Measurements from ENCODE around the gene COL24A1.

Gene COL24A1

DNA sequence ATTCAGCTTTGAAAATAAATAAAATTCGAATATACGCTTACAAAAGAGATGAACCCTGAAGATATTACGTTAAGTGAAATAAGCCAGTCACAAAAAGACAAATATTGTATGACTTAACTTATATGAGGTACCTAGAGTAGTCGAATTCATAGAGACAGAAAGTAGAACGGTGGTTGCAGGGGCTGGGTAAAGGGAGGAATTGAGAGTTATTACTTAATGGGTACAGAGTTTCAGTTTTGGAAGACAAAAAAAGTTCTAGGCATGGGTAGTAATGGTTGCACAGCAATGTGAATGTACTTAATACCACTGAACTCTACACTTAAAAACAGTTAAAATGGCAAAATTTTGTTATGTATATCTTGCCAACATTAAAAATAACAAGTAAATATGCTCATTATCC, 399.7 kb downstream of the COL24A1 start:
- no peak overlapping the region for H3K4me2 ChIP-seq (ENCODE audit: low read length)
- H3K27ac ChIP-seq: no peak overlapping the region
- no peaks in the 10 kb centered on the region for H3K4me1 ChIP-seq
- H3K27me3 ChIP-seq (ENCODE audit: control insufficient read depth, insufficient read depth, low read length): no peaks in the 10 kb centered on the region
- TF ChIP-seq, protein P1, sequence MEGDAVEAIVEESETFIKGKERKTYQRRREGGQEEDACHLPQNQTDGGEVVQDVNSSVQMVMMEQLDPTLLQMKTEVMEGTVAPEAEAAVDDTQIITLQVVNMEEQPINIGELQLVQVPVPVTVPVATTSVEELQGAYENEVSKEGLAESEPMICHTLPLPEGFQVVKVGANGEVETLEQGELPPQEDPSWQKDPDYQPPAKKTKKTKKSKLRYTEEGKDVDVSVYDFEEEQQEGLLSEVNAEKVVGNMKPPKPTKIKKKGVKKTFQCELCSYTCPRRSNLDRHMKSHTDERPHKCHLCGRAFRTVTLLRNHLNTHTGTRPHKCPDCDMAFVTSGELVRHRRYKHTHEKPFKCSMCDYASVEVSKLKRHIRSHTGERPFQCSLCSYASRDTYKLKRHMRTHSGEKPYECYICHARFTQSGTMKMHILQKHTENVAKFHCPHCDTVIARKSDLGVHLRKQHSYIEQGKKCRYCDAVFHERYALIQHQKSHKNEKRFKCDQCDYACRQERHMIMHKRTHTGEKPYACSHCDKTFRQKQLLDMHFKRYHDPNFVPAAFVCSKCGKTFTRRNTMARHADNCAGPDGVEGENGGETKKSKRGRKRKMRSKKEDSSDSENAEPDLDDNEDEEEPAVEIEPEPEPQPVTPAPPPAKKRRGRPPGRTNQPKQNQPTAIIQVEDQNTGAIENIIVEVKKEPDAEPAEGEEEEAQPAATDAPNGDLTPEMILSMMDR (IDR thresholded peaks at IDR 0.05): no peak
- H3K9me3 ChIP-seq (ENCODE audit: control insufficient read depth, low read length): no peaks in the 10 kb centered on the region
- H3K36me3 ChIP-seq (ENCODE audit: control insufficient read depth, insufficient read depth, low read length): no peaks in the 10 kb centered on the region
- H3K9ac ChIP-seq: no peak overlapping the region
- no peaks in the 10 kb centered on the region for H3K79me2 ChIP-seq
- no peak overlapping the region for H3K4me3 ChIP-seq (ENCODE audit: low read depth, low read length)
- no peak overlapping the region for H2AFZ ChIP-seq

DNA sequence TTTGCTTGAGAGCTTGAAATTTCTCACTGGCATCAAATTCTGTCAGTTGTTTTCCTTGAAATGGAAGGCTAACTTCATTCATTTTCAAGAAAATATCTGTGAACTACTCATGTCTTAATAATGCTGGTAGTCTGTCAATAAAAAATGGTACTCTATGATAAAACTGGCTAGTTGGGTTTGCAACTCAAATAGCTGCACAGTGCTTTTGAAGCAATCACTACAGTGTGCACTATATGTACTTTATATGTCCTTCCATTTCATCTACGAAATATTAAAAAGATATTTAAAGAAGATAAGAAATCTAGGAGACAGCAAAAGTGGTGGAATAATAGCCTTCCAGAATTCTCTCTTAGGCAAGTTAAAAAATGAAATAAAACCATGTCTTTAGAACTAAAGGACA, 408.5 kb downstream of the COL24A1 start:
- H3K9ac ChIP-seq: no peak overlapping the region
- H3K4me2 ChIP-seq (ENCODE audit: low read length): no peak overlapping the region
- H3K79me2 ChIP-seq: no peaks in the 10 kb centered on the region
- no peak overlapping the region for H3K4me3 ChIP-seq (ENCODE audit: low read depth, low read length)
- H3K36me3 ChIP-seq (ENCODE audit: control insufficient read depth, insufficient read depth, low read length): no peaks in the 10 kb centered on the region
- H2AFZ ChIP-seq: no peak overlapping the region
- TF ChIP-seq, protein P1 (IDR thresholded peaks at IDR 0.05): no peak
- H3K9me3 ChIP-seq (ENCODE audit: control insufficient read depth, low read length): no peaks in the 10 kb centered on the region
- H3K27me3 ChIP-seq (ENCODE audit: control insufficient read depth, insufficient read depth, low read length): no peaks in the 10 kb centered on the region
- no peaks in the 10 kb centered on the region for H3K4me1 ChIP-seq
- H3K27ac ChIP-seq: no peak overlapping the region

DNA sequence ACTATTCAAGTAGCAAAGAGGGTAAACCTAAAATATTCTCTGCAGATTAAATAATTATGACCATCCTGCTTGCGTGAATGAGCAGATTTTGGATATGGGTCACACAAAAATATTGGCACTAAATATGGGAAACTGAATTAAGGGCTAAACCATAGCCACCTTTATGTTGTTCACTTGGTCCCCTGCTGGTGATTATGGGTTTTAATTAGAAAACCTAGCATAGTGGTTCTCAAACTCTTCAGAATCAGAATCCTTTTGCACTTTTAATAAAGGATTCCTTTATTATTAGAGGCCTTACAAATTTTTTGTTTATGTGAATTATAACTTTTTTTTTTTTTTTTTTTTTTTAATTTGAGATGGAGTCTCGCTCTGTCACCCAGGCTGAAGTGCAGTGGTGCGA, 409.8 kb downstream of the COL24A1 start:
- no peak overlapping the region for H3K4me3 ChIP-seq (ENCODE audit: low read depth, low read length)
- H3K27me3 ChIP-seq (ENCODE audit: control insufficient read depth, insufficient read depth, low read length): no peaks in the 10 kb centered on the region
- TF ChIP-seq, protein P1 (IDR thresholded peaks at IDR 0.05): no peak
- H2AFZ ChIP-seq: no peak overlapping the region
- no peak overlapping the region for H3K9ac ChIP-seq
- H3K79me2 ChIP-seq: no peaks in the 10 kb centered on the region
- H3K4me2 ChIP-seq (ENCODE audit: low read length): no peak overlapping the region
- H3K4me1 ChIP-seq: no peaks in the 10 kb centered on the region
- H3K9me3 ChIP-seq (ENCODE audit: control insufficient read depth, low read length): no peaks in the 10 kb centered on the region
- no peaks in the 10 kb centered on the region for H3K36me3 ChIP-seq (ENCODE audit: control insufficient read depth, insufficient read depth, low read length)
- H3K27ac ChIP-seq: no peak overlapping the region

DNA sequence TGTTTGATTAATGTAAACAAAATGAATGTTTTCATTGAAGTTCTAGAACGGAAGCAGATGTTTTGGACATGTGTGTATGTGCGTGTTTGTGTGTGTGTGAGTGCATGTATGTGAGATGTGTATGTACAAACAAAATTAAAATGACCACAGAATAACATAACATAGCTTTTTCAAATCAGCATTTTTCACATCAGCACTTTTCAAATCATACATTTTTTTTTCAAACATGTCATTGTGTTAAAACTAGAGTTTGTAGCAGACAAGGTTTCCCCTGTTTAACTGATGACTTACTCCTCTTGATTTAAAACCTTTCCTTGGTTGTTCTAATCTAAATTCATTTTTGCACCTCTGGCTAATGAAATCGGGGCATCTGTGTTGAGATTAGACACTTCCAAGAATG, 412.8 kb downstream of the COL24A1 start:
- Histone ChIP-seq H3K4me3 (ENCODE audit: low read depth, low read length) (no peak overlapping the region), H2AFZ (no peak overlapping the region), H3K79me2 (no peaks in the 10 kb centered on the region), H3K9ac (no peak overlapping the region), H3K27me3 (ENCODE audit: control insufficient read depth, insufficient read depth, low read length) (no peaks in the 10 kb centered on the region), H3K4me2 (ENCODE audit: low read length) (no peak overlapping the region), H3K9me3 (ENCODE audit: control insufficient read depth, low read length) (no peaks in the 10 kb centered on the region), H3K36me3 (ENCODE audit: control insufficient read depth, insufficient read depth, low read length) (no peaks in the 10 kb centered on the region), H3K4me1 (no peaks in the 10 kb centered on the region), H3K27ac (no peak overlapping the region)
- TF ChIP-seq, protein P1 (IDR thresholded peaks at IDR 0.05): no peak

DNA sequence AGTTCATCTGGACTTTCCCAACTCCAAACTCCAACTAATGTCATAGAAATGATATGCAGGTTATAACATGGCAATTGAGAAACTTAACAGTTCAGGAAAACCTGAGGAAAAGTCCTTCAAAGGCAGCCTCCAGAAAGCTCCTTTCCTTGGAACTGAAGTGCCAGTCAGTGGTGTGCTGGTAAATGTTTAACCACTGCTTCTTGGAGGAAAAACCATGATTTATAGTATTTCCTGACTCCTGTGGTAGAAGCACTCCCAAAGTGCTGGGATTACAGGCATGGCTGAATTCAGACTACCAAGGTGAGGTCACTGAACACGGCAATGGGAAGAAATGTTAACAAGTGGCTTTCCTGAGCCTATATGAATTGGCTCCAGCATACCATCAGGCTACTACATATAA, 421.6 kb downstream of the COL24A1 start:
- Histone ChIP-seq H3K27me3 (ENCODE audit: control insufficient read depth, insufficient read depth, low read length) (no peaks in the 10 kb centered on the region), H3K79me2 (no peaks in the 10 kb centered on the region), H3K4me2 (ENCODE audit: low read length) (no peak overlapping the region), H3K4me1 (no peaks in the 10 kb centered on the region), H3K9me3 (ENCODE audit: control insufficient read depth, low read length) (no peaks in the 10 kb centered on the region), H3K36me3 (ENCODE audit: control insufficient read depth, insufficient read depth, low read length) (no peaks in the 10 kb centered on the region), H3K27ac (no peak overlapping the region), H3K9ac (no peak overlapping the region), H2AFZ (no peak overlapping the region), H3K4me3 (ENCODE audit: low read depth, low read length) (no peak overlapping the region)
- TF ChIP-seq, protein P1 (IDR thresholded peaks at IDR 0.05): no peak
